ENCODE results near the gene TOB2. TPM values are rescaled to one million over a fixed set of nuclear protein-coding genes. Genes with fewer than 3 reads are reported as not detected.

TOB2 gene
- 16.6 and 24.3 TPM in 2 replicates for polyA plus RNA-seq (2011; rRNA removed)
- 25.6 and 27.3 TPM in 2 replicates for polyA minus RNA-seq (2011; rRNA and poly(A)+ RNA removed)

- POLR2A ChIA-PET = interaction anchor here (0.6 to 1.0 kb wide), 4 partner anchors 16 to 143 kb away, joined by 3 read pairs; partner anchors contain the start of genes PHF5A and PMM1
- DNase-seq (ENCODE audit: low read depth) = peak; percentile 44
- CTCF ChIA-PET = interaction anchor here (2.1 to 3.6 kb wide), 2 partner anchors 44 to 80 kb away, joined by 6 to 29 read pairs; no protein-coding TSS in a partner anchor
- no peaks in the 10 kb centered on the region for H3K27me3 ChIP-seq (ENCODE audit: control insufficient read depth, insufficient read depth, low read length)
- no peak for TF ChIP-seq CTCF (IDR thresholded peaks at IDR 0.05; ENCODE audit: insufficient read depth, low read depth, low read length)
- peak within 1 kb of the TSS; percentile 98 for H3K4me3 ChIP-seq (ENCODE audit: low read depth, low read length)
- peaks cover 2% of the 10 kb centered on the region for H3K36me3 ChIP-seq (ENCODE audit: control insufficient read depth, insufficient read depth, low read length)
Measured at GRCh38 chr22:41446639-41447434, at the start of gene TOB2. Gene TOB2 (minus strand): TSS chr22:41446801. CDS start chr22:41437345, 9,456 bp downstream.

GRCh38 chr22:41491374-41492100 lies 44.9 kb upstream of the TOB2 start:
- H3K36me3 ChIP-seq (ENCODE audit: control insufficient read depth, insufficient read depth, low read length) = peaks cover 2% of the 10 kb centered on the region; the same call in 1 of the 2 replicates
- CTCF ChIA-PET = interaction anchor here (0.8 to 2.3 kb wide), 6 partner anchors 9 to 87 kb away, joined by 3 to 7 read pairs (median 4); no protein-coding TSS in a partner anchor
- TF ChIP-seq CTCF (IDR thresholded peaks at IDR 0.05; ENCODE audit: insufficient read depth, low read depth, low read length) = no peak
- no peak for DNase-seq (ENCODE audit: low read depth)
- POLR2A ChIA-PET = interaction anchor here (0.5 kb wide), 1 partner anchor 19 kb away, joined by 7 read pairs; no protein-coding TSS in a partner anchor
- no peak overlapping the region for H3K4me3 ChIP-seq (ENCODE audit: low read depth, low read length)
- H3K27me3 ChIP-seq (ENCODE audit: control insufficient read depth, insufficient read depth, low read length) = no peaks in the 10 kb centered on the region

- Histone ChIP-seq H3K36me3 (ENCODE audit: control insufficient read depth, insufficient read depth, low read length) (no peaks in the 10 kb centered on the region), H3K27me3 (ENCODE audit: control insufficient read depth, insufficient read depth, low read length) (no peaks in the 10 kb centered on the region), H3K4me3 (ENCODE audit: low read depth, low read length) (no peak overlapping the region)
- DNase-seq (ENCODE audit: low read depth) = no peak
- ChIA-PET POLR2A (no interaction called here), CTCF (interaction anchor here (1.0 to 1.8 kb wide), 3 partner anchors 10 to 86 kb away, joined by 3 to 7 read pairs (median 4); no protein-coding TSS in a partner anchor)
- no peak for TF ChIP-seq CTCF (IDR thresholded peaks at IDR 0.05; ENCODE audit: insufficient read depth, low read depth, low read length)
Measured at GRCh38 chr22:41488596-41489385, 42.2 kb upstream of the TOB2 start.

- no peaks in the 10 kb centered on the region for H3K36me3 ChIP-seq (ENCODE audit: control insufficient read depth, insufficient read depth, low read length)
- CTCF ChIA-PET = interaction anchor here (1.0 to 1.8 kb wide), 3 partner anchors 11 to 85 kb away, joined by 3 to 7 read pairs (median 4); no protein-coding TSS in a partner anchor
- POLR2A ChIA-PET = no interaction called here
- no peak overlapping the region for H3K4me3 ChIP-seq (ENCODE audit: low read depth, low read length)
- no peaks in the 10 kb centered on the region for H3K27me3 ChIP-seq (ENCODE audit: control insufficient read depth, insufficient read depth, low read length)
- DNase-seq (ENCODE audit: low read depth) = no peak
- TF ChIP-seq CTCF (IDR thresholded peaks at IDR 0.05; ENCODE audit: insufficient read depth, low read depth, low read length) = no peak
Measured at GRCh38 chr22:41488076-41488475, 41.5 kb upstream of the TOB2 start.

Measured in BJ (cell line).